H1 (cell line): ENCODE measurements around the gene CD151. TPM values are rescaled to one million over a fixed set of nuclear protein-coding genes. Genes with fewer than 3 reads are reported as not detected.

Experiments used
- CTCF ChIA-PET: fragments of 300-600 bp; sonication (Branson Sonifier 250); formaldehyde crosslinking; loops from one replicate; lab custom pipeline; 2021; ENCODE audit not compliant: partially characterized antibody; lab: Charles Lee
- POLR2A ChIA-PET: fragments of 300-600 bp; sonication (Branson Sonifier 250); formaldehyde crosslinking; loops from one replicate; lab custom pipeline; 2021; ENCODE audit warnings: inconsistent platforms; ENCODE audit not compliant: partially characterized antibody; lab: Charles Lee
- DNase-seq, 2 experiments: peaks; one replicate each; pipeline versions ENCODE4 v3.0.0 to v3.0.0-alpha.2; 2010 to 2022; ENCODE audit warnings: low spot score in 2 of 2, low read depth in 1 of 2, mixed read lengths in 1 of 2
- FAIRE-seq: peaks from 2 replicates; lab custom pipeline; 2011; peaks lifted over from hg19 to GRCh38; lab: Jason Lieb, UNC
- H2AFZ ChIP-seq: 2 replicates; pipeline ENCODE4 v1.8.1; 2012; ENCODE audit warnings: low read length, inconsistent platforms
- H2AK5ac ChIP-seq: 2 replicates; pipeline ENCODE4 v1.6.1; 2013; ENCODE audit warnings: low read depth, low read length
- H2BK120ac ChIP-seq: replicated peaks from 2 replicates; pipeline ENCODE3; 2013; ENCODE audit warnings: low read depth, low read length, inconsistent platforms
- H2BK12ac ChIP-seq: 2 replicates; pipeline ENCODE4 v1.6.1; 2013; ENCODE audit warnings: low read depth, low read length
- H2BK15ac ChIP-seq: 2 replicates; pipeline ENCODE4 v1.6.1; 2013; ENCODE audit warnings: low read length
- H2BK20ac ChIP-seq: 2 replicates; pipeline ENCODE4 v1.6.1; 2013; ENCODE audit warnings: low read length
- H2BK5ac ChIP-seq: 2 replicates; pipeline ENCODE4 v1.6.1; 2013; ENCODE audit warnings: low read depth, low read length
- H3K14ac ChIP-seq: 2 replicates; pipeline ENCODE4 v1.6.1; 2013; ENCODE audit warnings: inconsistent platforms; ENCODE audit not compliant: insufficient read length
- H3K18ac ChIP-seq: 2 replicates; pipeline ENCODE4 v1.6.1; 2013; ENCODE audit warnings: low read length; ENCODE audit errors: extremely low read depth
- H3K23ac ChIP-seq: 2 replicates; pipeline ENCODE4 v1.6.1; 2013; ENCODE audit warnings: inconsistent platforms; ENCODE audit not compliant: insufficient read length
- H3K23me2 ChIP-seq: 2 replicates; pipeline ENCODE4 v1.6.1; 2013; ENCODE audit warnings: low read depth, low read length
- H3K27ac ChIP-seq: 2 replicates; pipeline ENCODE4 v1.6.1; 2011; ENCODE audit warnings: low read depth, low read length, inconsistent platforms
- H3K27me3 ChIP-seq, 4 experiments: replicated peaks in 1 of 4; 1 replicate in 1 of 4; 2 replicates in 3 of 4; pipeline versions ENCODE4 v1.6.1 to v1.8.1; 2011 to 2013; ENCODE audit warnings: low read length in 3 of 4, mild to moderate bottlenecking in 3 of 4, inconsistent platforms in 2 of 4, mixed read lengths in 2 of 4, moderate library complexity in 1 of 4; ENCODE audit not compliant: control insufficient read depth in 3 of 4, insufficient read depth in 3 of 4; ENCODE audit errors: extremely low read depth in 1 of 4
- H3K36me3 ChIP-seq, 4 experiments: 2 replicates each; pipeline versions ENCODE4 v1.6.1 to v1.8.1; 2011 to 2013; ENCODE audit warnings: mild to moderate bottlenecking in 4 of 4, low read length in 3 of 4, moderate library complexity in 2 of 4, control low read depth in 1 of 4, inconsistent platforms in 1 of 4; ENCODE audit not compliant: insufficient read depth in 4 of 4, control insufficient read depth in 2 of 4
- H3K4ac ChIP-seq: replicated peaks from 2 replicates; pipeline ENCODE3; 2013; ENCODE audit warnings: low read length, low read depth, mixed read lengths, inconsistent platforms; ENCODE audit not compliant: insufficient read length
- H3K4me1 ChIP-seq, 4 experiments: replicated peaks in 1 of 4; 1 replicate in 1 of 4; 2 replicates in 3 of 4; pipeline versions ENCODE4 v1.6.1 to v1.8.1; 2011 to 2013; ENCODE audit warnings: low read length in 3 of 4, inconsistent platforms in 2 of 4, mixed read lengths in 1 of 4; ENCODE audit not compliant: insufficient read depth in 4 of 4, control insufficient read depth in 3 of 4
- H3K4me2 ChIP-seq, 2 experiments: 2 replicates each; pipeline versions ENCODE4 v1.6.1 to v1.8.1; 2011 to 2013; ENCODE audit warnings: low read depth in 2 of 2, low read length in 2 of 2, control low read depth in 1 of 2, inconsistent platforms in 1 of 2, mild to moderate bottlenecking in 1 of 2; ENCODE audit not compliant: insufficient read depth in 1 of 2
- H3K4me3 ChIP-seq, 4 experiments: fragments of 200-600, 300-600 bp in 1 of 4; sonication (generic), shearing (Covaris generic), sonication (Bioruptor Twin) in 1 of 4; 2 replicates each; pipeline versions ENCODE4 v1.5.1 to v1.8.1; 2011 to 2016; ENCODE audit warnings: low read length in 4 of 4, low read depth in 3 of 4, control low read depth in 2 of 4, inconsistent platforms in 2 of 4, mild to moderate bottlenecking in 2 of 4, mixed read lengths in 1 of 4, moderate library complexity in 1 of 4; ENCODE audit not compliant: insufficient read depth in 2 of 4; ENCODE audit errors: extremely low read depth in 1 of 4
- H3K56ac ChIP-seq: replicated peaks from 2 replicates; pipeline ENCODE3; 2013; ENCODE audit warnings: low read depth, mild to moderate bottlenecking, mixed read lengths, low read length, inconsistent platforms; ENCODE audit not compliant: insufficient read length
- H3K79me1 ChIP-seq: 2 replicates; pipeline ENCODE4 v1.6.1; 2013; ENCODE audit warnings: low read depth, low read length, control low read depth
- H3K79me2 ChIP-seq, 2 experiments: 2 replicates each; pipeline versions ENCODE4 v1.6.1 to v1.8.1; 2012 to 2013; ENCODE audit warnings: low read length in 2 of 2, mild to moderate bottlenecking in 2 of 2, inconsistent platforms in 1 of 2; ENCODE audit not compliant: insufficient read depth in 2 of 2, control insufficient read depth in 1 of 2
- H3K9ac ChIP-seq, 4 experiments: replicated peaks in 1 of 4; 1 replicate in 1 of 4; 2 replicates in 3 of 4; pipeline versions ENCODE4 v1.6.1 to v1.8.1; 2011 to 2013; ENCODE audit warnings: low read depth in 3 of 4, low read length in 3 of 4, control low read depth in 2 of 4, mild to moderate bottlenecking in 2 of 4, moderate library complexity in 2 of 4, inconsistent platforms in 1 of 4; ENCODE audit errors: extremely low read depth in 1 of 4
- H3K9me3 ChIP-seq, 2 experiments: 2 replicates each; pipeline versions ENCODE4 v1.6.1 to v1.8.1; 2012 to 2013; ENCODE audit warnings: mild to moderate bottlenecking in 2 of 2, moderate library complexity in 2 of 2, control low read depth in 1 of 2, inconsistent platforms in 1 of 2, low read depth in 1 of 2, low read length in 1 of 2, mixed read lengths in 1 of 2; ENCODE audit not compliant: insufficient read depth in 2 of 2
- H4K20me1 ChIP-seq, 2 experiments: replicated peaks in 1 of 2; 2 replicates each; pipeline versions ENCODE3 to v1.8.1; 2011 to 2013; ENCODE audit warnings: inconsistent platforms in 2 of 2, low read length in 2 of 2, mild to moderate bottlenecking in 1 of 2; ENCODE audit not compliant: insufficient read depth in 2 of 2, control insufficient read depth in 1 of 2
- H4K5ac ChIP-seq: 2 replicates; pipeline ENCODE4 v1.6.1; 2013; ENCODE audit warnings: low read length, low read depth, mixed read lengths, inconsistent platforms; ENCODE audit not compliant: insufficient read length
- H4K8ac ChIP-seq: 2 replicates; pipeline ENCODE4 v1.8.0; 2013; ENCODE audit warnings: mild to moderate bottlenecking, moderate library complexity, low read length, inconsistent platforms; ENCODE audit not compliant: insufficient read depth; ENCODE audit errors: extremely low read depth
- H4K91ac ChIP-seq: replicated peaks from 2 replicates; pipeline ENCODE3; 2013; ENCODE audit warnings: low read length, mixed read lengths, inconsistent platforms; ENCODE audit not compliant: insufficient read length
- GABPA ChIP-seq: IDR thresholded peaks from 2 replicates; pipeline ENCODE4 v1.6.1; 2011; ENCODE audit warnings: mild to moderate bottlenecking, low read length, moderate library complexity, borderline replicate concordance; ENCODE audit not compliant: insufficient read depth
- HDAC2 ChIP-seq, 2 experiments: fragments of 300-600 bp in 1 of 2; sonication (generic) in 1 of 2; IDR thresholded peaks; 2 replicates each; pipeline ENCODE4 v1.6.1; 2011 to 2012; ENCODE audit warnings: low read depth in 2 of 2, low read length in 2 of 2, mild to moderate bottlenecking in 2 of 2, moderate library complexity in 2 of 2, borderline replicate concordance in 1 of 2, inconsistent platforms in 1 of 2
- HDAC6 ChIP-seq: IDR thresholded peaks from one replicate; pipeline ENCODE4 v1.7.1; 2012; ENCODE audit warnings: low read depth, mild to moderate bottlenecking, inconsistent platforms, low read length, moderate library complexity
- JUN ChIP-seq: IDR thresholded peaks from 2 replicates; pipeline ENCODE4 v1.6.1; 2011; ENCODE audit warnings: low read depth, mild to moderate bottlenecking, improper control_type of control experiment, low read length
- KDM1A ChIP-seq: fragments of 200-600, 300-600 bp; sonication (generic); IDR thresholded peaks from 2 replicates; pipeline ENCODE4 v1.7.1; 2016; ENCODE audit warnings: mild to moderate bottlenecking, low read length, borderline replicate concordance
- NANOG ChIP-seq: IDR thresholded peaks from 2 replicates; pipeline ENCODE4 v1.6.1; 2011; ENCODE audit warnings: low read length, low read depth, mild to moderate bottlenecking, inconsistent platforms; ENCODE audit not compliant: insufficient read depth, poor library complexity, severe bottlenecking
- RXRA ChIP-seq: IDR thresholded peaks from 2 replicates; pipeline ENCODE4 v1.6.1; 2011; ENCODE audit warnings: low read depth, mild to moderate bottlenecking, low read length, moderate library complexity; ENCODE audit not compliant: insufficient read depth
- SP1 ChIP-seq: IDR thresholded peaks from 2 replicates; pipeline ENCODE4 v1.6.1; 2011; ENCODE audit warnings: low read depth, low read length
- SP2 ChIP-seq: IDR thresholded peaks from 2 replicates; pipeline ENCODE4 v1.6.1; 2012; ENCODE audit warnings: mild to moderate bottlenecking, low read length, inconsistent platforms
- SRF ChIP-seq: IDR thresholded peaks from 2 replicates; pipeline ENCODE4 v1.6.1; 2011; ENCODE audit warnings: mild to moderate bottlenecking, low read depth, low read length, moderate library complexity
- TEAD4 ChIP-seq: IDR thresholded peaks from 2 replicates; pipeline ENCODE4 v1.6.1; 2012; ENCODE audit warnings: low read depth, low read length, inconsistent platforms, mixed read lengths
- WGBS, 2 experiments: shearing (Covaris generic) in 1 of 2; methylation state at CpG; one replicate each; pipeline versions ENCODE4 v1.1.6 to v1.1.7; 2013 to 2015; ENCODE audit warnings: low lambda C conversion rate in 2 of 2, mixed read lengths in 2 of 2, inconsistent platforms in 1 of 2, low coverage in 1 of 2, missing lambda C conversion rate in 1 of 2; ENCODE audit not compliant: insufficient replicate concordance in 2 of 2, insufficient coverage in 1 of 2, insufficient read length in 1 of 2; ENCODE audit errors: extremely low coverage in 1 of 2, missing lambda C conversion rate in 1 of 2; 5-methylcytosine and 5-hydroxymethylcytosine counted together
- polyA plus RNA-seq, 7 experiments: library from polyadenylated mRNA; depleted of rRNA in 3 of 7; stranded (reverse) in 5 of 7; unstranded in 2 of 7; fragments of >200 nt in 5 of 7; fragments of 200-250 nt in 2 of 7; gene quantifications; 1 replicate in 5 of 7; 2 replicates in 1 of 7; 4 replicates in 1 of 7; pipeline versions ENCODE4 v1.2.1 to v1.2.3, GENCODE V29; 2011 to 2013; ENCODE audit warnings: missing spikeins in 2 of 7, mixed read lengths in 2 of 7
- total RNA-seq: library from RNA; stranded (reverse); fragmentation: NEBNext Ultra II Directional; extraction: Animal tissue kit (Norgen Biotek cat#: 25700); gene quantifications from 2 replicates; pipeline ENCODE4 v1.2.1, GENCODE V29; 2021
- TF ChIP-seq, protein P1 (sequence below): IDR thresholded peaks from 2 replicates; pipeline ENCODE4 v1.6.1; 2012; ENCODE audit warnings: low read length, inconsistent platforms

CD151 gene
- total and polyA plus RNA-seq, 2 of the 8 experiments (the other 6 are each of a cell fraction or from before 2014, with no cell fraction given): 101 to 212 TPM

DNA sequence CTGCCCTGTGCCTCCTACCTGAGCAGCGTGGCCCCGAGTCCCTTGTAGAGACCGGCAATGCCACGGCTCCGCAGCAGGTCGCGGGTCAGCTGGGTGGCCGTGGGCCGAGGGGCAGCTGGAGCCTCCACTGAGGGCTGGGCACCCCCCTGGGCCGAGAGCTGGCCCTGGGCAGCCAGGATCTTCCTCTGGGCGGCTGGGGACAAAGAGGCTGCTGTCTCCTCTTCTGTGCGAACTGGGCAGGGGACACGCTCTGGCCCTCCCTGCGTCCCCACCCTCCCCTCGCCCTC is 40.3 kb upstream of the CD151 start:
- Histone ChIP-seq H4K20me1 (peaks cover 2 to 13% of the 10 kb centered on the region in 2 experiments), H3K4me3 (no peak overlapping the region), H2BK120ac (no peak overlapping the region), H2BK15ac (no peak overlapping the region), H3K9ac (no peak overlapping the region), H3K36me3 (peaks cover 0 to 12% (median 0%) of the 10 kb centered on the region in 4 experiments; a peak in 3 of 8 replicates), H3K27me3 (no peaks in the 10 kb centered on the region), H3K4ac (no peak overlapping the region), H3K27ac (no peak overlapping the region), H2BK12ac (no peak overlapping the region), H4K91ac (no peak overlapping the region), H2BK20ac (no peak overlapping the region), H3K79me1 (peaks cover 7% of the 10 kb centered on the region; the same call in 1 of the 2 replicates), H3K56ac (no peak overlapping the region), H3K79me2 (peaks cover 0 to 5% of the 10 kb centered on the region in 2 experiments; a peak in 1 of 4 replicates), H4K8ac (no peak overlapping the region), H3K4me2 (no peak overlapping the region), H3K23ac (no peak overlapping the region), H3K23me2 (peaks cover 7% of the 10 kb centered on the region), H3K9me3 (no peaks in the 10 kb centered on the region), H3K18ac (no peak overlapping the region), H3K4me1 (peaks cover 4 to 37% (median 25%) of the 10 kb centered on the region in 4 experiments), H3K14ac (no peak overlapping the region), H2BK5ac (no peak overlapping the region), H4K5ac (no peak overlapping the region), H2AK5ac (no peak overlapping the region), H2AFZ (no peak overlapping the region)
- ChIA-PET CTCF (interaction anchor here (1.0 to 2.2 kb wide), 2 partner anchors 9 to 19 kb away, joined by 3 to 10 read pairs; no protein-coding TSS in a partner anchor), POLR2A (interaction anchor here (0.7 to 53.0 kb wide), 4 partner anchors 9 to 43 kb away, joined by 3 to 1917 read pairs (median 23); partner anchors contain the start of genes CD151, CRACR2B, GATD1 and PNPLA2)
- FAIRE-seq: no peak
- DNase-seq: no peak
- 94% methylated on average over 9 of the region's 15 CpGs; no CpG with 5 or more reads in 1 of the 2 experiments for WGBS, 2 experiments
- TF ChIP-seq TEAD4 (no peak), SP2 (no peak), NANOG (no peak), RXRA (no peak), SP1 (no peak), KDM1A (no peak), SRF (no peak), HDAC2 (IDR thresholded peaks at IDR 0.05; ENCODE audit: borderline replicate concordance in 1 of 2, low read depth in 2 of 2, low read length in 2 of 2) (no peak), HDAC6 (no peak), JUN (no peak), GABPA (no peak)
- TF ChIP-seq, protein P1, sequence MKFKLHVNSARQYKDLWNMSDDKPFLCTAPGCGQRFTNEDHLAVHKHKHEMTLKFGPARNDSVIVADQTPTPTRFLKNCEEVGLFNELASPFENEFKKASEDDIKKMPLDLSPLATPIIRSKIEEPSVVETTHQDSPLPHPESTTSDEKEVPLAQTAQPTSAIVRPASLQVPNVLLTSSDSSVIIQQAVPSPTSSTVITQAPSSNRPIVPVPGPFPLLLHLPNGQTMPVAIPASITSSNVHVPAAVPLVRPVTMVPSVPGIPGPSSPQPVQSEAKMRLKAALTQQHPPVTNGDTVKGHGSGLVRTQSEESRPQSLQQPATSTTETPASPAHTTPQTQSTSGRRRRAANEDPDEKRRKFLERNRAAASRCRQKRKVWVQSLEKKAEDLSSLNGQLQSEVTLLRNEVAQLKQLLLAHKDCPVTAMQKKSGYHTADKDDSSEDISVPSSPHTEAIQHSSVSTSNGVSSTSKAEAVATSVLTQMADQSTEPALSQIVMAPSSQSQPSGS: no peak
